OCI-LY3 (cell line): Measurements from ENCODE around the gene PPT2.

Source experiments
- CTCF ChIP-seq: fragments of 200-600, 300-600 bp; sonication (generic); IDR thresholded peaks from 2 replicates; pipeline ENCODE4 v1.5.1; 2014; ENCODE audit warnings: antibody characterized with exemption, low read length, low read depth
- EZH2phosphoT487 ChIP-seq: fragments of 200-600 bp; shearing (Covaris generic); IDR thresholded peaks from 2 replicates; pipeline ENCODE4 v1.6.1; 2018; ENCODE audit warnings: antibody characterized with exemption, mixed run types, low read depth

DNA sequence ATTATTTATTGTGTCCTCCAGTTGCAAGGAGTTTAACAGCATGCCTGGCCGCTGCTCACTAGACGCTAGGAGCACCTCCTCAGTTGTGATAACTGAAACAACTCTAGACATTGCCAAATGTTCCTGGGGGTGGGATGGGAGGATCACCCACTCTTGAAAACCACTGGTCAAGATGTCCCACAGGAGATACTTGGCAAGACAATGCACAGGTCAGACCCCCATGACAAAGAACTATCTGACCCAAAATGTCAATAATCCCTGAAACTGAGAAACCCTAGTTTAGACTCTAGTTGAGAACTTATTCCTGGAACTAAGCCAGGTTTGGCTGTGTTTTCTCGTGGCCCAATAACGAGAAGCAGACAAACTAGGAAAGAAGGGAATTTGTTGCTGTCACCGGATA lies 14.4 kb upstream of the PPT2 start:
- TF ChIP-seq EZH2phosphoT487 (no peak), CTCF (no peak)
